HepG2 (cell line): ENCODE results near the gene FGFR4. TPM values are rescaled to one million over a fixed set of nuclear protein-coding genes. Genes with fewer than 3 reads are reported as not detected.
A peak's percentile ranks its signal among the peaks of the same experiment; 100 is the strongest.

Source experiments
- CEBPB ChIP-seq: IDR thresholded peaks from 2 replicates; pipeline ENCODE4 v1.6.1; 2011; ENCODE audit warnings: low read depth, low read length, improper control_type of control experiment, borderline replicate concordance
- KLF15 ChIP-seq: sonication (generic); formaldehyde crosslinking; IDR thresholded peaks from 2 replicates; pipeline ENCODE4 v1.8.1; 2023; ENCODE audit warnings: borderline replicate concordance, mild to moderate bottlenecking, inconsistent platforms, missing genetic modification reagents, mixed read lengths
- MTA1 ChIP-seq: sonication (generic); formaldehyde crosslinking; IDR thresholded peaks from 2 replicates; pipeline ENCODE4 v1.4.0; 2020; ENCODE audit warnings: missing genetic modification reagents, mild to moderate bottlenecking, borderline replicate concordance
- MTA3 ChIP-seq: sonication (generic); formaldehyde crosslinking; IDR thresholded peaks from 2 replicates; pipeline ENCODE4 v1.4.0; 2020; ENCODE audit warnings: missing genetic modification reagents
- NAIF1 ChIP-seq: sonication (generic); formaldehyde crosslinking; IDR thresholded peaks from 2 replicates; pipeline ENCODE4 v1.5.0; 2020; ENCODE audit warnings: mild to moderate bottlenecking, missing genetic modification reagents, borderline replicate concordance
- NBN ChIP-seq: fragments of 450-650 bp; conservative IDR thresholded peaks from 2 replicates; pipeline ENCODE4 v1.6.1; 2017
- NPAS2 ChIP-seq: sonication (generic); formaldehyde crosslinking; IDR thresholded peaks from 2 replicates; pipeline ENCODE4 v1.8.0; 2022; ENCODE audit warnings: mild to moderate bottlenecking, missing genetic modification reagents, borderline replicate concordance
- SNAI1 ChIP-seq: sonication (generic); formaldehyde crosslinking; IDR thresholded peaks from 2 replicates; pipeline ENCODE4 v1.5.0; 2020; ENCODE audit warnings: mild to moderate bottlenecking, missing genetic modification reagents, borderline replicate concordance
- ZBTB14 ChIP-seq: sonication (generic); formaldehyde crosslinking; IDR thresholded peaks from 2 replicates; pipeline ENCODE4 v1.4.0; 2020; ENCODE audit warnings: missing genetic modification reagents
- ZNF160 ChIP-seq: sonication (generic); formaldehyde crosslinking; IDR thresholded peaks from 2 replicates; pipeline ENCODE4 v1.8.0; 2022; ENCODE audit warnings: mild to moderate bottlenecking, inconsistent platforms, missing genetic modification reagents
- ZNF230 ChIP-seq: sonication (generic); formaldehyde crosslinking; IDR thresholded peaks from 2 replicates; pipeline ENCODE4 v1.4.0; 2020; ENCODE audit warnings: mild to moderate bottlenecking, missing genetic modification reagents
- ZNF431 ChIP-seq: sonication (generic); formaldehyde crosslinking; IDR thresholded peaks from 2 replicates; pipeline ENCODE4 v1.9.0; 2022; ENCODE audit warnings: missing genetic modification reagents, low read depth, mild to moderate bottlenecking, borderline replicate concordance
- ZNF589 ChIP-seq: sonication (generic); formaldehyde crosslinking; conservative IDR thresholded peaks from 2 replicates; pipeline ENCODE4 v1.8.0; 2022; ENCODE audit warnings: mild to moderate bottlenecking, moderate library complexity, missing genetic modification reagents
- ZNF652 ChIP-seq: IDR thresholded peaks from 2 replicates; pipeline ENCODE4 v1.6.1; 2016; ENCODE audit warnings: low read depth, borderline replicate concordance
- ZNF768 ChIP-seq: sonication (generic); formaldehyde crosslinking; IDR thresholded peaks from 2 replicates; pipeline ENCODE4 v1.4.0; 2020; ENCODE audit warnings: missing genetic modification reagents
- polyA plus RNA-seq, 8 experiments: library from polyadenylated mRNA; depleted of rRNA in 3 of 8; stranded (reverse) in 7 of 8; unstranded in 1 of 8; fragments of >200 nt; fragmentation: Illumina TruSeq in 4 of 8; extraction: Trizol in 4 of 8; gene quantifications; 2 replicates each; pipeline versions ENCODE4 v1.2.1 to v1.2.3, GENCODE V29; 2011 to 2016; ENCODE audit warnings: low read depth in 4 of 8, missing spikeins in 1 of 8, mixed read lengths in 1 of 8; ENCODE audit not compliant: insufficient read depth in 1 of 8
- total RNA-seq, 5 experiments: library from RNA; depleted of rRNA; stranded (reverse); fragments of >200 nt; fragmentation: Illumina TruSeq; extraction: Trizol; gene quantifications; 2 replicates each; pipeline ENCODE4 v1.2.3, GENCODE V29; 2016; ENCODE audit warnings: low read depth in 1 of 5
- TF ChIP-seq, protein P1 (sequence below): sonication (generic); formaldehyde crosslinking; IDR thresholded peaks from 2 replicates; pipeline ENCODE4 v1.9.0; 2021; ENCODE audit warnings: mild to moderate bottlenecking, missing genetic modification reagents
- TF ChIP-seq, protein P2 (sequence below): sonication (generic); formaldehyde crosslinking; IDR thresholded peaks from 2 replicates; pipeline ENCODE4 v1.5.1; 2020; ENCODE audit warnings: mild to moderate bottlenecking, missing genetic modification reagents, moderate library complexity
- TF ChIP-seq, protein P3 (sequence below): sonication (generic); formaldehyde crosslinking; IDR thresholded peaks from 2 replicates; pipeline ENCODE4 v1.8.0; 2022; ENCODE audit warnings: mild to moderate bottlenecking, missing genetic modification reagents, moderate library complexity
- TF ChIP-seq, protein P4 (sequence below): IDR thresholded peaks from 2 replicates; pipeline ENCODE4 v1.6.1; 2016; ENCODE audit warnings: mild to moderate bottlenecking, missing biosample characterization, missing genetic modification reagents

Gene FGFR4
- total and polyA plus RNA-seq, 2 of the 13 experiments (the other 11 are each of a cell fraction or from before 2014, with no cell fraction given), result 129 to 219 TPM

DNA sequence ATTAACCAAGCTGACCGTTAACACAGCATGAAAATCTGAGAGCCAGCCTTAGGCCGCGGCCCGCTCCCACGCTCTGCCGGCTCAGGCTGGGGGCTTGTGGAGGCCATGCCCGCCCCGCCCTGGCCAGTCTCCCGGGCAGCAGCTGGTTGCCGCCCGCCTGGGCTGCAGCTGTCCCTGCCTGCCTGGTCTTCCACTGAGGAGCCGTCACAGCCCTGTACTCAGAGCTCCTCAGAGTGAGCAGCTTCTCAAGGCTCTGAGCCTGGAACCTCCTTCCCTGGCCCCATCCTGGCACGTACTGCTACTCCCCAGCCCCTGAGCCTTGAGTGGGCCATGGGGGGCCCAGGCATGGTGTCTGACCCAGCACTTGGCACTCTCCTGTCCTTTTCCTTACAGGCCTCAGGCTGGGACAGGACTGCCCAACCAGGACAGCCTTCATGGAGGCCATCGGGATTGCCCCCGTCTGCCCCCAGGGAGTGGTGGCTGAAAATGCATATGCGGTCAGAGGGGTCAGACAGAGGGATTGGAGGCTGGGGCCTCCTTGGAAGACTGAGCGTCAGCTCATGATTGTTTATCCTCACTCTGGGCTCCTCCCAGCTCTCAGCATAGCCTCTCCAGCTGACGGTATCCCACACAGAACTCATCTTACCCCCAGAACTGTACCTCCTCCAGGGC is 11.9 kb downstream of the FGFR4 start (continued):
- TF ChIP-seq ZNF230 (no peak), ZBTB14 (CRISPR knock-in tag) (no peak), KLF15 (CRISPR knock-in tag) (no peak), NAIF1 (CRISPR knock-in tag) (no peak), ZNF431 (CRISPR knock-in tag) (0 out of 2 replicates have a peak, but pooled peaks have one; percentile 40), ZNF589 (CRISPR knock-in tag) (no peak), NBN (no peak), MTA1 (CRISPR knock-in tag) (no peak), CEBPB (no peak), SNAI1 (CRISPR knock-in tag) (no peak), ZNF768 (CRISPR knock-in tag) (0 out of 2 replicates have a peak, but pooled peaks have one; percentile 17), NPAS2 (CRISPR knock-in tag) (no peak), ZNF652 (CRISPR knock-in tag) (no peak), MTA3 (CRISPR knock-in tag) (no peak), ZNF160 (CRISPR knock-in tag) (no peak)
- TF ChIP-seq, protein P1, sequence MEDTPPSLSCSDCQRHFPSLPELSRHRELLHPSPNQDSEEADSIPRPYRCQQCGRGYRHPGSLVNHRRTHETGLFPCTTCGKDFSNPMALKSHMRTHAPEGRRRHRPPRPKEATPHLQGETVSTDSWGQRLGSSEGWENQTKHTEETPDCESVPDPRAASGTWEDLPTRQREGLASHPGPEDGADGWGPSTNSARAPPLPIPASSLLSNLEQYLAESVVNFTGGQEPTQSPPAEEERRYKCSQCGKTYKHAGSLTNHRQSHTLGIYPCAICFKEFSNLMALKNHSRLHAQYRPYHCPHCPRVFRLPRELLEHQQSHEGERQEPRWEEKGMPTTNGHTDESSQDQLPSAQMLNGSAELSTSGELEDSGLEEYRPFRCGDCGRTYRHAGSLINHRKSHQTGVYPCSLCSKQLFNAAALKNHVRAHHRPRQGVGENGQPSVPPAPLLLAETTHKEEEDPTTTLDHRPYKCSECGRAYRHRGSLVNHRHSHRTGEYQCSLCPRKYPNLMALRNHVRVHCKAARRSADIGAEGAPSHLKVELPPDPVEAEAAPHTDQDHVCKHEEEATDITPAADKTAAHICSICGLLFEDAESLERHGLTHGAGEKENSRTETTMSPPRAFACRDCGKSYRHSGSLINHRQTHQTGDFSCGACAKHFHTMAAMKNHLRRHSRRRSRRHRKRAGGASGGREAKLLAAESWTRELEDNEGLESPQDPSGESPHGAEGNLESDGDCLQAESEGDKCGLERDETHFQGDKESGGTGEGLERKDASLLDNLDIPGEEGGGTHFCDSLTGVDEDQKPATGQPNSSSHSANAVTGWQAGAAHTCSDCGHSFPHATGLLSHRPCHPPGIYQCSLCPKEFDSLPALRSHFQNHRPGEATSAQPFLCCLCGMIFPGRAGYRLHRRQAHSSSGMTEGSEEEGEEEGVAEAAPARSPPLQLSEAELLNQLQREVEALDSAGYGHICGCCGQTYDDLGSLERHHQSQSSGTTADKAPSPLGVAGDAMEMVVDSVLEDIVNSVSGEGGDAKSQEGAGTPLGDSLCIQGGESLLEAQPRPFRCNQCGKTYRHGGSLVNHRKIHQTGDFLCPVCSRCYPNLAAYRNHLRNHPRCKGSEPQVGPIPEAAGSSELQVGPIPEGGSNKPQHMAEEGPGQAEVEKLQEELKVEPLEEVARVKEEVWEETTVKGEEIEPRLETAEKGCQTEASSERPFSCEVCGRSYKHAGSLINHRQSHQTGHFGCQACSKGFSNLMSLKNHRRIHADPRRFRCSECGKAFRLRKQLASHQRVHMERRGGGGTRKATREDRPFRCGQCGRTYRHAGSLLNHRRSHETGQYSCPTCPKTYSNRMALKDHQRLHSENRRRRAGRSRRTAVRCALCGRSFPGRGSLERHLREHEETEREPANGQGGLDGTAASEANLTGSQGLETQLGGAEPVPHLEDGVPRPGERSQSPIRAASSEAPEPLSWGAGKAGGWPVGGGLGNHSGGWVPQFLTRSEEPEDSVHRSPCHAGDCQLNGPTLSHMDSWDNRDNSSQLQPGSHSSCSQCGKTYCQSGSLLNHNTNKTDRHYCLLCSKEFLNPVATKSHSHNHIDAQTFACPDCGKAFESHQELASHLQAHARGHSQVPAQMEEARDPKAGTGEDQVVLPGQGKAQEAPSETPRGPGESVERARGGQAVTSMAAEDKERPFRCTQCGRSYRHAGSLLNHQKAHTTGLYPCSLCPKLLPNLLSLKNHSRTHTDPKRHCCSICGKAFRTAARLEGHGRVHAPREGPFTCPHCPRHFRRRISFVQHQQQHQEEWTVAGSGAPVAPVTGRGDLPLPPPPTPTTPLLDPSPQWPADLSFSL (CRISPR knock-in tag), result no peak
- TF ChIP-seq, protein P2, sequence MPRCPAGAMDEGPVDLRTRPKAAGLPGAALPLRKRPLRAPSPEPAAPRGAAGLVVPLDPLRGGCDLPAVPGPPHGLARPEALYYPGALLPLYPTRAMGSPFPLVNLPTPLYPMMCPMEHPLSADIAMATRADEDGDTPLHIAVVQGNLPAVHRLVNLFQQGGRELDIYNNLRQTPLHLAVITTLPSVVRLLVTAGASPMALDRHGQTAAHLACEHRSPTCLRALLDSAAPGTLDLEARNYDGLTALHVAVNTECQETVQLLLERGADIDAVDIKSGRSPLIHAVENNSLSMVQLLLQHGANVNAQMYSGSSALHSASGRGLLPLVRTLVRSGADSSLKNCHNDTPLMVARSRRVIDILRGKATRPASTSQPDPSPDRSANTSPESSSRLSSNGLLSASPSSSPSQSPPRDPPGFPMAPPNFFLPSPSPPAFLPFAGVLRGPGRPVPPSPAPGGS (CRISPR knock-in tag), result no peak
- TF ChIP-seq, protein P3, sequence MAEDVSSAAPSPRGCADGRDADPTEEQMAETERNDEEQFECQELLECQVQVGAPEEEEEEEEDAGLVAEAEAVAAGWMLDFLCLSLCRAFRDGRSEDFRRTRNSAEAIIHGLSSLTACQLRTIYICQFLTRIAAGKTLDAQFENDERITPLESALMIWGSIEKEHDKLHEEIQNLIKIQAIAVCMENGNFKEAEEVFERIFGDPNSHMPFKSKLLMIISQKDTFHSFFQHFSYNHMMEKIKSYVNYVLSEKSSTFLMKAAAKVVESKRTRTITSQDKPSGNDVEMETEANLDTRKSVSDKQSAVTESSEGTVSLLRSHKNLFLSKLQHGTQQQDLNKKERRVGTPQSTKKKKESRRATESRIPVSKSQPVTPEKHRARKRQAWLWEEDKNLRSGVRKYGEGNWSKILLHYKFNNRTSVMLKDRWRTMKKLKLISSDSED (CRISPR knock-in tag), result no peak
- TF ChIP-seq, protein P4, sequence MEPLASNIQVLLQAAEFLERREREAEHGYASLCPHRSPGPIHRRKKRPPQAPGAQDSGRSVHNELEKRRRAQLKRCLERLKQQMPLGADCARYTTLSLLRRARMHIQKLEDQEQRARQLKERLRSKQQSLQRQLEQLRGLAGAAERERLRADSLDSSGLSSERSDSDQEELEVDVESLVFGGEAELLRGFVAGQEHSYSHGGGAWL (CRISPR knock-in tag), result no peak
